HepG2 (cell line): ENCODE data around the gene TAS2R60. TPM values are rescaled to one million over a fixed set of nuclear protein-coding genes. Genes with fewer than 3 reads are reported as not detected.
"Not testable (repeated sequence)": the region's sequence is repeated elsewhere in the genome, so short reads cannot be mapped to it uniquely, and the experiment has no call there.

Experiments used
- ATAC-seq: fragments of 200-7000 bp; cut with Tn5 transposase; 3 replicates; pipeline ENCODE4 v1.9.1; 2020; ENCODE audit warnings: mild to moderate bottlenecking, moderate library complexity
- BruUV-seq: library from RNA; stranded (reverse); fragments of 400-500 nt; replicated peaks from 2 replicates; lab custom pipeline; 2021; lab: Mats Ljungman, UMichigan
- CTCF ChIA-PET: fragments of 300-600 bp; formaldehyde crosslinking; extraction: SDS; loops from one replicate; lab custom pipeline; 2021; ENCODE audit warnings: low total read pairs, inconsistent platforms, low intra/inter-chr PET ratio; lab: Yijun Ruan, JAX
- POLR2A ChIA-PET: fragments of 350-600 bp; sonication (Branson Sonifier 250); formaldehyde crosslinking; loops from one replicate; lab custom pipeline; 2020; ENCODE audit warnings: antibody characterized with exemption, inconsistent platforms; lab: Yijun Ruan, JAX
- DNase-seq: peaks from one replicate; pipeline ENCODE4 v3.0.0-alpha.2; 2015; ENCODE audit warnings: low spot score
- FAIRE-seq: peaks from 3 replicates; lab custom pipeline; 2011; peaks lifted over from hg19 to GRCh38; lab: Jason Lieb, UNC
- H2AFZ ChIP-seq: one replicate; pipeline ENCODE4 v1.6.1; 2011; ENCODE audit warnings: low read length, inconsistent platforms
- H3K27ac ChIP-seq: fragments of 300-600 bp; 3 replicates; pipeline ENCODE4 v1.8.0; 2011; ENCODE audit warnings: mixed run types, mild to moderate bottlenecking, mixed read lengths, low read length, inconsistent platforms; ENCODE audit not compliant: insufficient read depth; ENCODE audit errors: extremely low read length
- H3K27me3 ChIP-seq, 2 experiments: fragments of 200-600 bp in 1 of 2; 2 replicates in 1 of 2; 3 replicates in 1 of 2; pipeline versions ENCODE4 v1.6.0 to v1.8.0; 2011; ENCODE audit warnings: low read length in 2 of 2, mild to moderate bottlenecking in 2 of 2, moderate library complexity in 2 of 2, inconsistent platforms in 1 of 2; ENCODE audit not compliant: insufficient read depth in 2 of 2, control insufficient read depth in 1 of 2
- H3K36me3 ChIP-seq, 2 experiments: fragments of 200-600 bp in 1 of 2; replicated peaks in 1 of 2; 2 replicates in 1 of 2; 3 replicates in 1 of 2; pipeline versions ENCODE4 v1.5.1 to v1.8.0; 2011; ENCODE audit warnings: low read length in 2 of 2, inconsistent platforms in 1 of 2; ENCODE audit not compliant: insufficient read depth in 2 of 2, control insufficient read depth in 1 of 2
- H3K4me1 ChIP-seq: 2 replicates; pipeline ENCODE4 v1.5.1; 2012; ENCODE audit warnings: low read length, inconsistent platforms; ENCODE audit not compliant: insufficient read depth
- H3K4me2 ChIP-seq: 2 replicates; pipeline ENCODE4 v1.6.0; 2011; ENCODE audit warnings: low read depth, low read length, inconsistent platforms
- H3K4me3 ChIP-seq, 3 experiments: fragments of 200-600 bp in 1 of 3; sonication (generic), shearing (Covaris generic) in 1 of 3; replicated peaks in 1 of 3; 2 replicates each; pipeline ENCODE4 v1.5.1; 2011 to 2016; ENCODE audit warnings: low read length in 3 of 3, inconsistent platforms in 2 of 3, low read depth in 2 of 3, mild to moderate bottlenecking in 2 of 3, control low read depth in 1 of 3, mixed read lengths in 1 of 3; ENCODE audit not compliant: insufficient read depth in 1 of 3
- H3K79me2 ChIP-seq: one replicate; pipeline ENCODE4 v1.6.1; 2011; ENCODE audit warnings: low read length, inconsistent platforms; ENCODE audit not compliant: insufficient read depth
- H3K9ac ChIP-seq: 2 replicates; pipeline ENCODE4 v1.6.0; 2011; ENCODE audit warnings: mild to moderate bottlenecking, low read depth, low read length, inconsistent platforms; ENCODE audit not compliant: insufficient read depth
- H3K9me3 ChIP-seq: 2 replicates; pipeline ENCODE4 v1.5.1; 2012; ENCODE audit warnings: mild to moderate bottlenecking, low read length
- H4K20me1 ChIP-seq: 2 replicates; pipeline ENCODE4 v1.6.0; 2011; ENCODE audit warnings: inconsistent platforms, mild to moderate bottlenecking, low read length, moderate library complexity; ENCODE audit not compliant: insufficient read depth
- ELK4 ChIP-seq: sonication (generic); formaldehyde crosslinking; IDR thresholded peaks from 2 replicates; pipeline ENCODE4 v1.9.0; 2021; ENCODE audit warnings: missing genetic modification reagents, borderline replicate concordance
- HMG20A ChIP-seq: IDR thresholded peaks from 2 replicates; pipeline ENCODE4 v1.6.1; 2016; ENCODE audit warnings: borderline replicate concordance
- HNRNPH1 ChIP-seq: fragments of 200-400 bp; formaldehyde crosslinking; optimal IDR thresholded peaks from 2 replicates; pipeline ENCODE3; 2017; ENCODE audit warnings: mild to moderate bottlenecking, low read depth, low read length
- ISX ChIP-seq: sonication (generic); formaldehyde crosslinking; conservative IDR thresholded peaks from 2 replicates; pipeline ENCODE4 v1.5.0; 2020; ENCODE audit warnings: missing genetic modification reagents
- JARID2 ChIP-seq: sonication (generic); formaldehyde crosslinking; IDR thresholded peaks from 2 replicates; pipeline ENCODE4 v1.8.1; 2023; ENCODE audit warnings: missing genetic modification reagents, inconsistent platforms; ENCODE audit not compliant: insufficient replicate concordance
- NFIC ChIP-seq: IDR thresholded peaks from 2 replicates; pipeline ENCODE4 v1.6.1; 2012; ENCODE audit warnings: mild to moderate bottlenecking, low read length, inconsistent platforms
- SMC3 ChIP-seq: IDR thresholded peaks from 2 replicates; pipeline ENCODE4 v1.6.1; 2011; ENCODE audit warnings: low read length, improper control_type of control experiment
- TAF15 ChIP-seq: fragments of 200-400 bp; formaldehyde crosslinking; IDR thresholded peaks from one replicate; pipeline ENCODE4 v1.6.1; 2018; ENCODE audit warnings: mild to moderate bottlenecking, low read depth, low read length; ENCODE audit not compliant: poor library complexity, severe bottlenecking
- ZNF264 ChIP-seq: sonication (generic); formaldehyde crosslinking; IDR thresholded peaks from 2 replicates; pipeline ENCODE4 v1.4.0; 2020; ENCODE audit warnings: missing genetic modification reagents
- WGBS: methylation state at CpG from one replicate; pipeline ENCODE4 v1.1.6; 2017; ENCODE audit warnings: low lambda C conversion rate; 5-methylcytosine and 5-hydroxymethylcytosine counted together
- in situ Hi-C: cut with HindIII; loops from 2 replicates; pipeline ENCODE4 v1.10.0; 2017; ENCODE audit warnings: low pct_unique_long_range_greater_than_20kb; ENCODE audit not compliant: extremely low pct_ligation_motif_present
- intact Hi-C: fragments of 100-400 bp; cut with micrococcal nuclease; formaldehyde crosslinking; loops from one replicate; pipeline ENCODE4 v1.10.0; 2022; ENCODE audit not compliant: unreplicated experiment
- polyA plus RNA-seq, 8 experiments: library from polyadenylated mRNA; depleted of rRNA in 3 of 8; stranded (reverse) in 7 of 8; unstranded in 1 of 8; fragments of >200 nt; fragmentation: Illumina TruSeq in 4 of 8; extraction: Trizol in 4 of 8; gene quantifications; 2 replicates each; pipeline versions ENCODE4 v1.2.1 to v1.2.3, GENCODE V29; 2011 to 2016; ENCODE audit warnings: low read depth in 4 of 8, missing spikeins in 1 of 8, mixed read lengths in 1 of 8; ENCODE audit not compliant: insufficient read depth in 1 of 8
- total RNA-seq, 5 experiments: library from RNA; depleted of rRNA; stranded (reverse); fragments of >200 nt; fragmentation: Illumina TruSeq; extraction: Trizol; gene quantifications; 2 replicates each; pipeline ENCODE4 v1.2.3, GENCODE V29; 2016; ENCODE audit warnings: low read depth in 1 of 5
- TF ChIP-seq, protein P1 (sequence below): sonication (generic); formaldehyde crosslinking; IDR thresholded peaks from 2 replicates; pipeline ENCODE4 v1.4.0; 2020; ENCODE audit warnings: mild to moderate bottlenecking, missing genetic modification reagents

Gene TAS2R60
- total and polyA plus RNA-seq, 2 of the 13 experiments (the other 11 are each of a cell fraction or from before 2014, with no cell fraction given), result not detected

DNA sequence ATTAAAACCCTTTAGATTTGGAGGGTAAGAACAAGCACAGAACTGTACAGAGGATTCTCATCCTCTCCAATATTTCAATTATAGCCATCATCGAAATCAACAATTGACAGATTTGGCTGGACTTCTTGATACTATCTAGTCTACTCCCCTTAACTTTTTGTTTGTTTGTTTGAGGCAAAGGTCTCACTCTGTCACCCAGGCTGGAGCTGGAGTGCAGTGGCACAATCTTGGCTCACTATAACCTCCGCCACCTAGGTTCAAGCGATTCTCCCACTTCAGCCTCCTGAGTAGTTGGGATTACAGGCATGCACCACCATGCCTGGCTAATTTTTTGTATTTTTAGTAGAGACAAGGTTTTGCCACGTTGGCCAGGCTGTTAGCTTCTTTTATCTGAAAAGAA lies 41.0 kb upstream of the TAS2R60 start:
- H3K79me2 ChIP-seq, H3K27me3 ChIP-seq, in situ Hi-C loops, DNase-seq, POLR2A ChIA-PET, H3K27ac ChIP-seq, H3K9me3 ChIP-seq, H4K20me1 ChIP-seq, CTCF ChIA-PET, H3K36me3 ChIP-seq, H3K9ac ChIP-seq, H3K4me3 ChIP-seq, H3K4me1 ChIP-seq, ATAC-seq, intact Hi-C loops, H2AFZ ChIP-seq, BruUV-seq, FAIRE-seq, H3K4me2 ChIP-seq: not testable (repeated sequence)
- 89% methylated on average over 4 of the region's 4 CpGs for WGBS

DNA sequence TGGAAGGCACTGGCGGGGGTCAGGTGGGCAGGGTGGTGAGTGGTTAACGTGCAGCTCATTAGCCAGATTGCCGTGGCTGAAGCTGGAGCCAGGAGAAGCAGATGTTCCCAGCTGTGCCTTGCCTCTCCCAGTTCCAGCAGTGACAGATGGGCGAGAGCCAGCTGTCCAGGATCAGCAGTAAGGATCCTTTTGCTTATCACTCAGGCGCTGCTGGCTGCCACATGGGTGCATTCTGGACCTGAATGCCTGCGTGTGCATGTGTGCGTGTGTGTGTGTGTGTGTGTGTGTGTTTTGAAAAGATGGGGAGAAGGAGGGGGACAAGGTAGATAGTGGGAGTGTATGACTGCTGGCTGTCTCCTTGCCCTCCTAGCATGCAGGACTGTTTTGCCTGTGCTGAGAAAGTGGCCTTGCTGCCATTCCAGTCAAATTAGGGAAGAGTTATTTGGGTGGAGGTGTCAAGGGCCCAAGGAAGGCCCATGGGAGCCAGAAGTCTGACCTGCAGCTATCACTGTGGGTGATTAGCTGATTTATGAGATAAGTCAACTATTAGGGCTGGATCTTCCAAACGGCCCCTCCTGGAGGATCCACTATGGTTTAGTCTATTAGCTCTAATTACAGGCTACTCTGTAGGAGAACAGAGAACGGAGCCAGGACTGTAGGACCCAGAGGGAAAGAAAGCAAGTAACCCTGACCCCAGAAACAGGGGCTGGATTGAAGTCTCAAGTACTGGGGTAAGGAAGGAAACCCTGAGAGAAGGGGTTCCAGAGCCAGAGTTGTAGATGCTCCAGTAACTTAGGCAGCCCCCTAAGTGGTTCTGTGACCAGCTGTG lies 37.9 kb upstream of the TAS2R60 start:
- Histone ChIP-seq H3K27me3 (no peaks in the 10 kb centered on the region; a peak in 1 of 5 replicates), H3K4me1 (peaks cover 25% of the 10 kb centered on the region), H3K27ac (no peak overlapping the region), H2AFZ (no peak overlapping the region), H3K9me3 (no peaks in the 10 kb centered on the region), H3K4me2 (no peak overlapping the region), H3K79me2 (no peaks in the 10 kb centered on the region), H4K20me1 (no peaks in the 10 kb centered on the region), H3K36me3 (no peaks in the 10 kb centered on the region), H3K4me3 (no peak overlapping the region), H3K9ac (no peak overlapping the region)
- intact Hi-C loops (no loop called here), in situ Hi-C loops (no loop called here)
- ATAC-seq, result no peak
- no TSS peak for BruUV-seq
- ChIA-PET POLR2A (interaction anchor here (2.3 kb wide), 1 partner anchor 10 kb away, joined by 8 read pairs; no protein-coding TSS in a partner anchor), CTCF (no interaction called here)
- TF ChIP-seq ZNF264 (no peak), TAF15 (no peak), ELK4 (CRISPR knock-in tag) (no peak), ISX (CRISPR knock-in tag) (no peak), JARID2 (CRISPR knock-in tag) (no peak), HMG20A (no peak), SMC3 (no peak), HNRNPH1 (no peak), NFIC (no peak)
- TF ChIP-seq, protein P1, sequence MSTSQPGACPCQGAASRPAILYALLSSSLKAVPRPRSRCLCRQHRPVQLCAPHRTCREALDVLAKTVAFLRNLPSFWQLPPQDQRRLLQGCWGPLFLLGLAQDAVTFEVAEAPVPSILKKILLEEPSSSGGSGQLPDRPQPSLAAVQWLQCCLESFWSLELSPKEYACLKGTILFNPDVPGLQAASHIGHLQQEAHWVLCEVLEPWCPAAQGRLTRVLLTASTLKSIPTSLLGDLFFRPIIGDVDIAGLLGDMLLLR, result no peak
- no peak for DNase-seq
- 73% methylated on average over 7 of the region's 9 CpGs for WGBS
- no peak for FAIRE-seq
